Activated gamma-delta T cell treated with anti-CD3 and anti-CD28 coated beads, Interleukin-2, amount 50 U/mL, for 16 hours (primary cell): Measurements from ENCODE around the gene TM7SF2.

Experiments used
- DNase-seq: peaks from one replicate; pipeline ENCODE4 v3.0.0-alpha.2; 2020; ENCODE audit warnings: low read depth

Gene TM7SF2

GRCh38 chr11:65090628-65091027 lies 21.0 kb upstream of the TM7SF2 start:
- no peak for DNase-seq

- DNase-seq: no peak
Measured at GRCh38 chr11:65095427-65095826, 16.2 kb upstream of the TM7SF2 start.

GRCh38 chr11:65095974-65096806 lies 15.5 kb upstream of the TM7SF2 start, which contains the start of gene VPS51:
VPS51 (plus strand) TSS chr11:65096214; CDS start chr11:65096251, 37 bp downstream.
- DNase-seq: peak; percentile 83

- no peak for DNase-seq
Measured at GRCh38 chr11:65096926-65097325, 14.7 kb upstream of the TM7SF2 start.

GRCh38 chr11:65100674-65101350 lies 10.9 kb upstream of the TM7SF2 start:
- no peak for DNase-seq

- DNase-seq: no peak
Measured at GRCh38 chr11:65102142-65103095, 9.3 kb upstream of the TM7SF2 start.

GRCh38 chr11:65103476-65103875 lies 8.2 kb upstream of the TM7SF2 start:
- no peak for DNase-seq

GRCh38 chr11:65104628-65105027 lies 7.0 kb upstream of the TM7SF2 start:
- DNase-seq: no peak

GRCh38 chr11:65107078-65107477 lies 4.6 kb upstream of the TM7SF2 start:
- no peak for DNase-seq

- DNase-seq: no peak
Measured at GRCh38 chr11:65107751-65108468, 3.8 kb upstream of the TM7SF2 start.

GRCh38 chr11:65108469-65109123 lies 3.1 kb upstream of the TM7SF2 start:
- DNase-seq: no peak

- no peak for DNase-seq
Measured at GRCh38 chr11:65109231-65110198, 2.2 kb upstream of the TM7SF2 start.

GRCh38 chr11:65110354-65110861 lies 1.3 kb upstream of the TM7SF2 start:
- DNase-seq: peak; percentile 97

- no peak for DNase-seq
Measured at GRCh38 chr11:65111159-65111743, 421 bp upstream of the TM7SF2 start.

- DNase-seq: peak; percentile 59
Measured at GRCh38 chr11:65112546-65113360, 1.1 kb downstream of the TM7SF2 start.

- no peak for DNase-seq
Measured at GRCh38 chr11:65113361-65113756, 1.7 kb downstream of the TM7SF2 start.

- no peak for DNase-seq
Measured at GRCh38 chr11:65113839-65114238, 2.2 kb downstream of the TM7SF2 start.

GRCh38 chr11:65114538-65115171 lies 3.0 kb downstream of the TM7SF2 start:
- DNase-seq: no peak
